ENCODE results near the gene PCDHGC3. TPM values are rescaled to one million over a fixed set of nuclear protein-coding genes. Genes with fewer than 3 reads are reported as not detected.
A peak's percentile ranks its signal among the peaks of the same experiment; 100 is the strongest.

The PCDHGC3 gene
- total and polyA plus RNA-seq, 2 of the 4 experiments (the other 2 are of a cell fraction) = 21.1 to 72.1 TPM

- Histone ChIP-seq H3K4me2 (ENCODE audit: low read depth, low read length) (no peak overlapping the region), H3K79me1 (ENCODE audit: low read depth in 1 of 2, low read length in 2 of 2) (peaks cover 29 to 77% of the 10 kb centered on the region in 2 experiments), H3K36me3 (ENCODE audit: control insufficient read depth, insufficient read depth, low read length) (peaks cover 52% of the 10 kb centered on the region), H3K9me1 (ENCODE audit: insufficient read depth, low read length) (peaks cover 31% of the 10 kb centered on the region), H3K4me3 (ENCODE audit: insufficient read depth, low read depth, low read length) (no peak overlapping the region), H3K9ac (ENCODE audit: low read depth, low read length) (no peak overlapping the region), H2AFZ (replicated peaks; ENCODE audit: low read length, poor library complexity) (no peak overlapping the region), H2BK20ac (ENCODE audit: low read depth, low read length) (no peak overlapping the region), H2AK9ac (replicated peaks; ENCODE audit: low read depth, low read length, poor library complexity) (no peak overlapping the region), H3K4ac (ENCODE audit: low read depth, low read length) (peak overlapping the region; percentile 10; the same call in 1 of the 2 replicates), H3K14ac (replicated peaks; ENCODE audit: low read depth, low read length) (0 out of 2 replicates have a peak overlapping the region, but pooled peaks have one; percentile 20), H4K8ac (ENCODE audit: low read depth in 2 of 2, low read length in 2 of 2) (no peak overlapping the region), H2BK120ac (ENCODE audit: low read depth, low read length) (no peak overlapping the region), H4K91ac (ENCODE audit: insufficient read depth, low read depth, low read length) (no peak overlapping the region), H4K20me1 (ENCODE audit: insufficient read depth, low read length) (peaks cover 66% of the 10 kb centered on the region), H3K23ac (ENCODE audit: low read depth, low read length) (no peak overlapping the region), H4K5ac (ENCODE audit: low read depth, low read length) (no peak overlapping the region), H3K4me1 (ENCODE audit: control insufficient read depth, insufficient read depth, low read length) (peaks cover 31% of the 10 kb centered on the region), H2BK15ac (ENCODE audit: low read depth, low read length) (no peak overlapping the region), H3K18ac (ENCODE audit: low read depth, low read length) (no peak overlapping the region), H3K9me3 (ENCODE audit: control insufficient read depth, insufficient read depth, low read length) (no peaks in the 10 kb centered on the region; the same call in 1 of the 2 replicates), H2BK5ac (ENCODE audit: low read depth, low read length, poor library complexity, severe bottlenecking) (no peak overlapping the region), H2AK5ac (ENCODE audit: low read depth, low read length) (peak overlapping the region; percentile 27), H3K27me3 (ENCODE audit: control insufficient read depth, insufficient read depth, low read length) (no peaks in the 10 kb centered on the region), H3K56ac (ENCODE audit: extremely low read depth, insufficient read depth, low read length) (no peak overlapping the region), H3K27ac (ENCODE audit: insufficient read depth, low read length) (no peak overlapping the region)
- no TSS peak for BruUV-seq (replicated peaks)
- dilution Hi-C loops (cut with HindIII; ENCODE audit: low sequenced_read_pairs, unreplicated experiment) = no loop called here
- DNase-seq (no peak), ATAC-seq (ENCODE audit: low read depth) (no peak)
- in situ Hi-C loops (cut with MboI; ENCODE audit: low sequenced_read_pairs) = no loop called here
- intact Hi-C loops (cut with micrococcal nuclease) = loop anchor here (2.0 kb wide), 1 partner anchor 19 kb away; no protein-coding TSS in a partner anchor
- ChIA-PET POLR2A (ENCODE audit: unreplicated experiment) (no interaction called here), CTCF (interaction anchor here (0.9 kb wide), 1 partner anchor 31 kb away, joined by 3 read pairs; no protein-coding TSS in a partner anchor)
- WGBS, 2 experiments (ENCODE audit: extremely low coverage in 2 of 2, insufficient read length in 1 of 2) = 100% methylated on average over 1 of the region's 10 CpGs; no CpG with 5 or more reads in 1 of the 2 experiments
- TF ChIP-seq ELK1 (IDR thresholded peaks at IDR 0.05; ENCODE audit: borderline replicate concordance, low read depth, low read length) (no peak), RCOR1 (IDR thresholded peaks at IDR 0.05; ENCODE audit: insufficient replicate concordance, low read length) (no peak), CTCF (conservative IDR thresholded peaks at IDR 0.05; ENCODE audit: low read depth, low read length) (no peak), USF2 (IDR thresholded peaks at IDR 0.05; ENCODE audit: low read depth, low read length) (no peak), CEBPB (IDR thresholded peaks at IDR 0.05; ENCODE audit: low read depth, low read length) (no peak), RAD21 (IDR thresholded peaks at IDR 0.05; ENCODE audit: low read length) (no peak), RFX5 (IDR thresholded peaks at IDR 0.05; ENCODE audit: low read depth, low read length) (no peak), MAZ (IDR thresholded peaks at IDR 0.05; ENCODE audit: borderline replicate concordance, low read depth, low read length) (no peak), FOS (IDR thresholded peaks at IDR 0.05; ENCODE audit: low read depth, low read length) (no peak), SMC3 (IDR thresholded peaks at IDR 0.05; ENCODE audit: low read depth, low read length) (no peak), CHD1 (IDR thresholded peaks at IDR 0.05; ENCODE audit: low read depth, low read length) (no peak), POLR2A (IDR thresholded peaks at IDR 0.05; ENCODE audit: low read depth, low read length) (no peak), NFE2L2 (IDR thresholded peaks at IDR 0.05; ENCODE audit: low read depth, low read length) (no peak), MAFK (IDR thresholded peaks at IDR 0.05; ENCODE audit: low read depth, low read length) (no peak), BHLHE40 (IDR thresholded peaks at IDR 0.05; ENCODE audit: low read depth, low read length) (no peak), MXI1 (IDR thresholded peaks at IDR 0.05; ENCODE audit: borderline replicate concordance, low read depth, low read length) (no peak)
These were observed 14.1 kb downstream of the PCDHGC3 start for GRCh38 chr5:141489841-141490240.

All from IMR-90 (cell line).